Activated CD4-positive, alpha-beta memory T cell treated with anti-CD3 and anti-CD28 coated beads, Interleukin-2, amount 10 ng/mL, durations not matched to agents 7 days and 5 days (primary cell): Measurements from ENCODE around the gene ST3GAL3. TPM values are rescaled to one million over a fixed set of nuclear protein-coding genes. Genes with fewer than 3 reads are reported as not detected.
A peak's percentile ranks its signal among the peaks of the same experiment; 100 is the strongest.

Experiments
- CTCF ChIA-PET: fragments of 350-600 bp; sonication (Branson Sonifier 250); formaldehyde crosslinking; loops from one replicate; lab custom pipeline; 2021; ENCODE audit warnings: antibody characterized with exemption, inconsistent platforms; lab: Charles Lee
- POLR2A ChIA-PET: fragments of 350-600 bp; sonication (Branson Sonifier 250); formaldehyde crosslinking; loops from one replicate; lab custom pipeline; 2021; ENCODE audit warnings: antibody characterized with exemption; lab: Charles Lee
- DNase-seq: peaks from one replicate; pipeline ENCODE4 v3.0.0-alpha.2; 2020
- H3K27ac Mint-ChIP-seq: one replicate; pipeline ENCODE4 v1.8.0; 2021; ENCODE audit warnings: mild to moderate bottlenecking, mixed read lengths
- H3K27me3 Mint-ChIP-seq: one replicate; pipeline ENCODE4 v1.8.0; 2021; ENCODE audit warnings: mixed read lengths
- H3K36me3 Mint-ChIP-seq: one replicate; pipeline ENCODE4 v1.8.0; 2021; ENCODE audit warnings: low read depth, mixed read lengths
- H3K4me1 Mint-ChIP-seq: one replicate; pipeline ENCODE4 v1.8.0; 2021; ENCODE audit warnings: mixed read lengths
- H3K4me3 Mint-ChIP-seq: one replicate; pipeline ENCODE4 v1.8.0; 2021; ENCODE audit warnings: mild to moderate bottlenecking, mixed read lengths
- H3K9me3 Mint-ChIP-seq: one replicate; pipeline ENCODE4 v1.8.0; 2021; ENCODE audit warnings: mixed read lengths
- total RNA-seq, 2 experiments: library from RNA; stranded (reverse); gene quantifications; one replicate each; pipeline ENCODE4 v1.2.3, GENCODE V29; 2021

Gene ST3GAL3
- total RNA-seq, 2 experiments from 2014 or later: 14.2 to 16.9 TPM

GRCh38 chr1:43971336-43971980, 264.1 kb downstream of the ST3GAL3 start:
- H3K27me3 Mint-ChIP-seq: no peaks in the 10 kb centered on the region
- H3K27ac Mint-ChIP-seq: no peak overlapping the region
- no peaks in the 10 kb centered on the region for H3K9me3 Mint-ChIP-seq
- H3K36me3 Mint-ChIP-seq: peaks cover 16% of the 10 kb centered on the region
- POLR2A ChIA-PET: interaction anchor here (1.9 to 3.0 kb wide), 2 partner anchors 22 to 25 kb away, joined by 6 to 20 read pairs; partner anchors contain the start of gene IPO13
- no peak for DNase-seq
- H3K4me1 Mint-ChIP-seq: peaks cover 49% of the 10 kb centered on the region
- CTCF ChIA-PET: interaction anchor here (1.3 kb wide), 1 partner anchor 21 kb away, joined by 3 read pairs; no protein-coding TSS in a partner anchor
- H3K4me3 Mint-ChIP-seq: peak overlapping the region; percentile 92

- Mint-ChIP-seq H3K36me3 (peaks cover 34% of the 10 kb centered on the region), H3K4me3 (peak overlapping the region; percentile 89), H3K27ac (peak overlapping the region; percentile 80)
Measured at GRCh38 chr1:43973981-43974442, 266.7 kb downstream of the ST3GAL3 start.

GRCh38 chr1:43974443-43975248, 267.3 kb downstream of the ST3GAL3 start, which contains the start of gene ATP6V0B:
Gene ATP6V0B (plus strand): TSS chr1:43974960. CDS start chr1:43975041, 81 bp downstream.
- H3K4me3 Mint-ChIP-seq: peak within 1 kb of the TSS; percentile 89
- ChIA-PET POLR2A (interaction anchor here (0.5 to 3.5 kb wide), 16 partner anchors 11 to 657 kb away, joined by 3 to 19 read pairs (median 4); partner anchors contain the start of genes CCDC24, ELOVL1, IPO13 and KDM4A), CTCF (interaction anchor here (0.7 to 2.1 kb wide), 7 partner anchors 15 to 211 kb away, joined by 3 to 10 read pairs (median 3); partner anchors contain the start of gene IPO13)
- DNase-seq: peak; percentile 96
- no peaks in the 10 kb centered on the region for H3K9me3 Mint-ChIP-seq
- H3K36me3 Mint-ChIP-seq: peaks cover 34% of the 10 kb centered on the region
- peaks cover 63% of the 10 kb centered on the region for H3K4me1 Mint-ChIP-seq
- no peaks in the 10 kb centered on the region for H3K27me3 Mint-ChIP-seq
- H3K27ac Mint-ChIP-seq: peak within 1 kb of the TSS; percentile 80

More at GRCh38 chr1:43973981-43974442, 266.7 kb downstream of the ST3GAL3 start:
- Mint-ChIP-seq H3K4me1 (peaks cover 69% of the 10 kb centered on the region), H3K9me3 (no peaks in the 10 kb centered on the region), H3K27me3 (no peaks in the 10 kb centered on the region)
- POLR2A ChIA-PET: interaction anchor here (1.2 to 3.5 kb wide), 4 partner anchors 27 to 324 kb away, joined by 3 to 18 read pairs (median 9); partner anchors contain the start of genes IPO13, KDM4A and ST3GAL3
- no peak for DNase-seq
- CTCF ChIA-PET: interaction anchor here (0.9 to 2.1 kb wide), 4 partner anchors 18 to 39 kb away, joined by 3 to 6 read pairs (median 4); no protein-coding TSS in a partner anchor

- no peaks in the 10 kb centered on the region for H3K9me3 Mint-ChIP-seq
- DNase-seq: peak; percentile 40
- peaks cover 63% of the 10 kb centered on the region for H3K4me1 Mint-ChIP-seq
- H3K4me3 Mint-ChIP-seq: peak overlapping the region; percentile 89
- peaks cover 34% of the 10 kb centered on the region for H3K36me3 Mint-ChIP-seq
- no peaks in the 10 kb centered on the region for H3K27me3 Mint-ChIP-seq
- CTCF ChIA-PET: interaction anchor here (0.7 to 2.1 kb wide), 9 partner anchors 15 to 212 kb away, joined by 3 to 10 read pairs (median 3); partner anchors contain the start of gene IPO13
- peak overlapping the region; percentile 80 for H3K27ac Mint-ChIP-seq
- POLR2A ChIA-PET: interaction anchor here (0.5 to 3.5 kb wide), 17 partner anchors 11 to 746 kb away, joined by 3 to 19 read pairs (median 3); partner anchors contain the start of genes CCDC24, ELOVL1, IPO13 and KDM4A
Measured at GRCh38 chr1:43975249-43975961, 268.1 kb downstream of the ST3GAL3 start.

- POLR2A ChIA-PET: interaction anchor here (0.8 to 3.5 kb wide), 9 partner anchors 11 to 745 kb away, joined by 3 to 19 read pairs (median 9); partner anchors contain the start of genes CCDC24, ELOVL1, IPO13 and KDM4A
- H3K4me1 Mint-ChIP-seq: peaks cover 60% of the 10 kb centered on the region
- CTCF ChIA-PET: interaction anchor here (1.1 to 2.1 kb wide), 6 partner anchors 17 to 212 kb away, joined by 3 to 10 read pairs (median 4); partner anchors contain the start of gene IPO13
- no peaks in the 10 kb centered on the region for H3K27me3 Mint-ChIP-seq
- H3K9me3 Mint-ChIP-seq: no peaks in the 10 kb centered on the region
- peak overlapping the region; percentile 80 for H3K27ac Mint-ChIP-seq
- H3K4me3 Mint-ChIP-seq: peak overlapping the region; percentile 89
- peaks cover 34% of the 10 kb centered on the region for H3K36me3 Mint-ChIP-seq
- no peak for DNase-seq
Measured at GRCh38 chr1:43976045-43976444, 268.7 kb downstream of the ST3GAL3 start.

- POLR2A ChIA-PET: interaction anchor here (2.4 kb wide), 1 partner anchor 16 kb away, joined by 15 read pairs; no protein-coding TSS in a partner anchor
- Mint-ChIP-seq H3K4me3 (peak overlapping the region; percentile 89), H3K27ac (no peak overlapping the region)
Measured at GRCh38 chr1:43976890-43977289, 269.6 kb downstream of the ST3GAL3 start.

GRCh38 chr1:43977376-43978263, 270.3 kb downstream of the ST3GAL3 start:
- H3K9me3 Mint-ChIP-seq: no peaks in the 10 kb centered on the region
- H3K27ac Mint-ChIP-seq: no peak overlapping the region
- DNase-seq: no peak
- POLR2A ChIA-PET: interaction anchor here (1.0 kb wide), 1 partner anchor 27 kb away, joined by 3 read pairs; no protein-coding TSS in a partner anchor
- peak overlapping the region; percentile 72 for H3K4me3 Mint-ChIP-seq
- peaks cover 34% of the 10 kb centered on the region for H3K36me3 Mint-ChIP-seq
- H3K27me3 Mint-ChIP-seq: no peaks in the 10 kb centered on the region
- peaks cover 60% of the 10 kb centered on the region for H3K4me1 Mint-ChIP-seq
- CTCF ChIA-PET: no interaction called here

More at GRCh38 chr1:43976890-43977289, 269.6 kb downstream of the ST3GAL3 start:
- no peaks in the 10 kb centered on the region for H3K9me3 Mint-ChIP-seq
- peaks cover 57% of the 10 kb centered on the region for H3K4me1 Mint-ChIP-seq
- DNase-seq: no peak
- CTCF ChIA-PET: interaction anchor here (1.1 to 2.1 kb wide), 2 partner anchors 30 to 71 kb away, joined by 3 to 10 read pairs; partner anchors contain the start of gene IPO13
- peaks cover 34% of the 10 kb centered on the region for H3K36me3 Mint-ChIP-seq
- H3K27me3 Mint-ChIP-seq: no peaks in the 10 kb centered on the region

- ChIA-PET CTCF (no interaction called here), POLR2A (interaction anchor here (1.0 kb wide), 1 partner anchor 28 kb away, joined by 3 read pairs; no protein-coding TSS in a partner anchor)
- no peak for DNase-seq
- peak overlapping the region; percentile 72 for H3K4me3 Mint-ChIP-seq
- no peaks in the 10 kb centered on the region for H3K9me3 Mint-ChIP-seq
- no peaks in the 10 kb centered on the region for H3K27me3 Mint-ChIP-seq
- peaks cover 31% of the 10 kb centered on the region for H3K36me3 Mint-ChIP-seq
- peaks cover 61% of the 10 kb centered on the region for H3K4me1 Mint-ChIP-seq
- H3K27ac Mint-ChIP-seq: no peak overlapping the region
Measured at GRCh38 chr1:43978264-43978550, 270.9 kb downstream of the ST3GAL3 start.

- Mint-ChIP-seq H3K4me3 (peak within 1 kb of the TSS; percentile 79), H3K9me3 (no peaks in the 10 kb centered on the region), H3K36me3 (peaks cover 26% of the 10 kb centered on the region), H3K27ac (peak within 1 kb of the TSS; percentile 52), H3K4me1 (peaks cover 56% of the 10 kb centered on the region), H3K27me3 (no peaks in the 10 kb centered on the region)
- ChIA-PET POLR2A (interaction anchor here (1.0 kb wide), 1 partner anchor 28 kb away, joined by 3 read pairs; no protein-coding TSS in a partner anchor), CTCF (no interaction called here)
- peak; percentile 55 for DNase-seq
Measured at GRCh38 chr1:43978551-43979260, 271.4 kb downstream of the ST3GAL3 start, which contains the start of gene B4GALT2. Gene B4GALT2 (plus strand): TSS chr1:43979210. CDS start chr1:43981161, 1,951 bp downstream.

GRCh38 chr1:43979261-43979527, 271.9 kb downstream of the ST3GAL3 start:
- H3K27me3 Mint-ChIP-seq: no peaks in the 10 kb centered on the region
- H3K9me3 Mint-ChIP-seq: no peaks in the 10 kb centered on the region
- no peak for DNase-seq
- peaks cover 25% of the 10 kb centered on the region for H3K36me3 Mint-ChIP-seq
- ChIA-PET POLR2A (interaction anchor here (1.3 kb wide), 1 partner anchor 9 kb away, joined by 4 read pairs; the partner anchor contains the start of gene DPH2), CTCF (no interaction called here)
- H3K4me1 Mint-ChIP-seq: peaks cover 51% of the 10 kb centered on the region
- no peak overlapping the region for H3K27ac Mint-ChIP-seq
- H3K4me3 Mint-ChIP-seq: no peak overlapping the region
